Measurements from ENCODE around the gene ADARB2. TPM values are rescaled to one million over a fixed set of nuclear protein-coding genes. Genes with fewer than 3 reads are reported as not detected.

ADARB2 gene
- polyA plus RNA-seq, 3 donors: not detected

DNA sequence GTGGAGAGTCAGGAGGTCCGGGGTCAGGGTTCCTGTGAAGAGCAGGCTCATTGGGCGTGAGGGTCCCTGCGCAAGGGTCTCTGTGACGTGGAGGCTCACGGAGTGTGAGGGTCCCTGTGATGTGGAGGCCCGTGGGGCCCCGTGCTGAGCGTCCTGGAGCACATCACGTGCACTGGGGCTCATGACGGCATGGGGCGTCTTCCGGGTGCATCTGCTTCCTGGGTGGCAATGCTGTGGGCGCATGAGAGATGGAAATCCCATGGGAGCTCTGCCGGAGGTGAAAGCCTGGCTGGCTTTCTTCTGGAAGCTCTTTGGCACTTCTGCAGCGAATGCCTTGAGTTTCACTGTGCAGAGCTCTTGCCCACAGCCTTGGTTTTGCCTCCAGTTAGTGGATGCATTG lies 609.7 kb downstream of the ADARB2 start:
- whole genome bisulfite sequencing (ENCODE audit: insufficient coverage): 98% methylated on average over 14 of the region's 15 CpGs
- TF ChIP-seq, protein P1, sequence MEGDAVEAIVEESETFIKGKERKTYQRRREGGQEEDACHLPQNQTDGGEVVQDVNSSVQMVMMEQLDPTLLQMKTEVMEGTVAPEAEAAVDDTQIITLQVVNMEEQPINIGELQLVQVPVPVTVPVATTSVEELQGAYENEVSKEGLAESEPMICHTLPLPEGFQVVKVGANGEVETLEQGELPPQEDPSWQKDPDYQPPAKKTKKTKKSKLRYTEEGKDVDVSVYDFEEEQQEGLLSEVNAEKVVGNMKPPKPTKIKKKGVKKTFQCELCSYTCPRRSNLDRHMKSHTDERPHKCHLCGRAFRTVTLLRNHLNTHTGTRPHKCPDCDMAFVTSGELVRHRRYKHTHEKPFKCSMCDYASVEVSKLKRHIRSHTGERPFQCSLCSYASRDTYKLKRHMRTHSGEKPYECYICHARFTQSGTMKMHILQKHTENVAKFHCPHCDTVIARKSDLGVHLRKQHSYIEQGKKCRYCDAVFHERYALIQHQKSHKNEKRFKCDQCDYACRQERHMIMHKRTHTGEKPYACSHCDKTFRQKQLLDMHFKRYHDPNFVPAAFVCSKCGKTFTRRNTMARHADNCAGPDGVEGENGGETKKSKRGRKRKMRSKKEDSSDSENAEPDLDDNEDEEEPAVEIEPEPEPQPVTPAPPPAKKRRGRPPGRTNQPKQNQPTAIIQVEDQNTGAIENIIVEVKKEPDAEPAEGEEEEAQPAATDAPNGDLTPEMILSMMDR (IDR thresholded peaks at IDR 0.05): no peak

More for the DNA sequence above, 609.7 kb downstream of the ADARB2 start:
- intact Hi-C loops (cut with micrococcal nuclease): no loop called here
- no peaks in the 10 kb centered on the region for H3K27me3 ChIP-seq (ENCODE audit: control insufficient read depth in 2 of 2, insufficient read depth in 2 of 2, low read length in 2 of 2)
- H3K79me2 ChIP-seq (ENCODE audit: insufficient read depth, low read length): no peaks in the 10 kb centered on the region
- Mint-ChIP-seq H3K36me3 (peaks cover 84 to 95% of the 10 kb centered on the region in 2 donors), H3K4me3 (no peak overlapping the region), H3K27ac (no peak overlapping the region), H3K27me3 (ENCODE audit: low read depth in 3 of 3) (no peaks in the 10 kb centered on the region), H3K4me1 (peaks cover 3% of the 10 kb centered on the region), H3K9me3 (no peaks in the 10 kb centered on the region)
- H3K9me3 ChIP-seq (replicated peaks in 1 of 2; ENCODE audit: control insufficient read depth in 1 of 2, insufficient read depth in 1 of 2, low read length in 2 of 2): no peaks in the 10 kb centered on the region
- no peak for DNase-seq
- no peak overlapping the region for H2AFZ ChIP-seq (ENCODE audit: insufficient read depth, low read depth, low read length, poor library complexity, severe bottlenecking)
- no peak overlapping the region for H3K4me2 ChIP-seq (replicated peaks; ENCODE audit: extremely low read depth, low read length, poor library complexity, severe bottlenecking)
- H3K4me3 ChIP-seq (replicated peaks in 1 of 3; ENCODE audit: low read depth in 2 of 3, low read length in 3 of 3): no peak overlapping the region
- peaks cover 83 to 92% of the 10 kb centered on the region in 2 donors for H3K36me3 ChIP-seq (replicated peaks in 1 of 2; ENCODE audit: control insufficient read depth in 1 of 2, insufficient read depth in 2 of 2, low read length in 2 of 2)
- H3K27ac ChIP-seq (ENCODE audit: low read depth in 1 of 2, low read length in 2 of 2): no peak overlapping the region
- no peak overlapping the region for H3K9ac ChIP-seq (ENCODE audit: insufficient read depth, low read length, poor library complexity, severe bottlenecking)
- H3K4me1 ChIP-seq (ENCODE audit: control insufficient read depth in 1 of 2, insufficient read depth in 2 of 2, low read length in 2 of 2): peaks cover 3 to 5% of the 10 kb centered on the region in 2 donors
- H4K20me1 ChIP-seq (ENCODE audit: insufficient read depth, low read length): peaks cover 77% of the 10 kb centered on the region
